SK-N-SH treated with all-trans-retinoic acid at 6 μM for 48 hours (cell line): Measurements from ENCODE around the gene TSSK2.

ENCODE experiments used
- ATAC-seq: fragments of 200-7000 bp; cut with Tn5 transposase; 3 replicates; pipeline ENCODE4 v1.9.1; 2020; ENCODE audit warnings: mild to moderate bottlenecking, moderate library complexity
- ARNTL ChIP-seq: fragments of 450-650 bp; formaldehyde crosslinking; IDR thresholded peaks from 2 replicates; pipeline ENCODE4 v1.5.0; 2020; ENCODE audit warnings: low read depth, mild to moderate bottlenecking, moderate library complexity, borderline replicate concordance
- BACH2 ChIP-seq: fragments of 250-450 bp; sonication (Bioruptor Pico); IDR thresholded peaks from 2 replicates; pipeline ENCODE4 v1.9.0; 2021; ENCODE audit warnings: mild to moderate bottlenecking, borderline replicate concordance
- CREB5 ChIP-seq: fragments of 250-450 bp; sonication (Bioruptor Pico); IDR thresholded peaks from 2 replicates; pipeline ENCODE4 v1.5.1; 2020; ENCODE audit warnings: low read depth, mild to moderate bottlenecking, moderate library complexity
- CSDC2 ChIP-seq: fragments of 250-450 bp; sonication (Bioruptor Pico); IDR thresholded peaks from 2 replicates; pipeline ENCODE4 v1.5.0; 2020; ENCODE audit warnings: mild to moderate bottlenecking, moderate library complexity
- CSRNP3 ChIP-seq: fragments of 250-450 bp; sonication (Bioruptor Pico); IDR thresholded peaks from 2 replicates; pipeline ENCODE4 v1.5.1; 2021; ENCODE audit warnings: mild to moderate bottlenecking, moderate library complexity
- ESRRG ChIP-seq: fragments of 250-450 bp; sonication (Bioruptor Pico); IDR thresholded peaks from 2 replicates; pipeline ENCODE4 v1.6.1; 2021; ENCODE audit warnings: mild to moderate bottlenecking
- GLIS3 ChIP-seq: fragments of 250-450 bp; sonication (Bioruptor Pico); IDR thresholded peaks from 2 replicates; pipeline ENCODE4 v1.5.0; 2020; ENCODE audit warnings: mild to moderate bottlenecking, moderate library complexity
- ISL1 ChIP-seq: fragments of 250-450 bp; sonication (Bioruptor Pico); IDR thresholded peaks from 2 replicates; pipeline ENCODE4 v2.1.2; 2022; ENCODE audit warnings: mild to moderate bottlenecking, moderate library complexity
- OSR1 ChIP-seq: fragments of 250-450 bp; sonication (Bioruptor Pico); IDR thresholded peaks from 2 replicates; pipeline ENCODE4 v1.8.0; 2022; ENCODE audit warnings: moderate library complexity, mild to moderate bottlenecking, inconsistent platforms
- PATZ1 ChIP-seq: fragments of 250-450 bp; sonication (Bioruptor Pico); IDR thresholded peaks from 2 replicates; pipeline ENCODE4 v1.8.0; 2020; ENCODE audit warnings: mild to moderate bottlenecking, moderate library complexity, borderline replicate concordance
- POU6F1 ChIP-seq: fragments of 250-450 bp; sonication (Bioruptor Pico); IDR thresholded peaks from 2 replicates; pipeline ENCODE4 v1.8.0; 2021; ENCODE audit warnings: low read depth, mild to moderate bottlenecking, moderate library complexity, borderline replicate concordance
- PPARA ChIP-seq: fragments of 250-450 bp; sonication (Bioruptor Pico); IDR thresholded peaks from 2 replicates; pipeline ENCODE4 v1.5.0; 2020; ENCODE audit warnings: mild to moderate bottlenecking, borderline replicate concordance
- RARB ChIP-seq: fragments of 250-450 bp; sonication (Bioruptor Pico); IDR thresholded peaks from 2 replicates; pipeline ENCODE4 v1.8.0; 2021; ENCODE audit warnings: mild to moderate bottlenecking, moderate library complexity
- SNAI2 ChIP-seq: fragments of 250-450 bp; sonication (Bioruptor Pico); IDR thresholded peaks from 2 replicates; pipeline ENCODE4 v1.5.0; 2020; ENCODE audit warnings: mild to moderate bottlenecking, moderate library complexity
- TCF4 ChIP-seq: fragments of 250-450 bp; sonication (Bioruptor Pico); IDR thresholded peaks from 2 replicates; pipeline ENCODE4 v1.8.0; 2021; ENCODE audit warnings: mild to moderate bottlenecking, moderate library complexity, borderline replicate concordance
- TOX ChIP-seq: fragments of 250-450 bp; sonication (Bioruptor Pico); IDR thresholded peaks from 2 replicates; pipeline ENCODE4 v1.8.0; 2021; ENCODE audit warnings: mild to moderate bottlenecking, moderate library complexity, borderline replicate concordance
- TSHZ2 ChIP-seq: fragments of 250-450 bp; sonication (Bioruptor Pico); IDR thresholded peaks from 2 replicates; pipeline ENCODE4 v1.5.0; 2020; ENCODE audit warnings: mild to moderate bottlenecking, moderate library complexity
- ZFP3 ChIP-seq: fragments of 250-450 bp; sonication (Bioruptor Pico); IDR thresholded peaks from 2 replicates; pipeline ENCODE4 v1.5.0; 2020; ENCODE audit warnings: mild to moderate bottlenecking, moderate library complexity
- ZFP30 ChIP-seq: fragments of 450-650 bp; formaldehyde crosslinking; IDR thresholded peaks from 2 replicates; pipeline ENCODE4 v1.5.0; 2022; ENCODE audit warnings: mild to moderate bottlenecking, moderate library complexity
- ZNF565 ChIP-seq: fragments of 450-650 bp; formaldehyde crosslinking; conservative IDR thresholded peaks from 2 replicates; pipeline ENCODE4 v1.5.0; 2020; ENCODE audit warnings: low read depth, mild to moderate bottlenecking, moderate library complexity
- ZNF8 ChIP-seq: fragments of 450-650 bp; formaldehyde crosslinking; IDR thresholded peaks from 2 replicates; pipeline ENCODE4 v1.5.0; 2020; ENCODE audit warnings: mild to moderate bottlenecking, moderate library complexity

TSSK2 gene

DNA sequence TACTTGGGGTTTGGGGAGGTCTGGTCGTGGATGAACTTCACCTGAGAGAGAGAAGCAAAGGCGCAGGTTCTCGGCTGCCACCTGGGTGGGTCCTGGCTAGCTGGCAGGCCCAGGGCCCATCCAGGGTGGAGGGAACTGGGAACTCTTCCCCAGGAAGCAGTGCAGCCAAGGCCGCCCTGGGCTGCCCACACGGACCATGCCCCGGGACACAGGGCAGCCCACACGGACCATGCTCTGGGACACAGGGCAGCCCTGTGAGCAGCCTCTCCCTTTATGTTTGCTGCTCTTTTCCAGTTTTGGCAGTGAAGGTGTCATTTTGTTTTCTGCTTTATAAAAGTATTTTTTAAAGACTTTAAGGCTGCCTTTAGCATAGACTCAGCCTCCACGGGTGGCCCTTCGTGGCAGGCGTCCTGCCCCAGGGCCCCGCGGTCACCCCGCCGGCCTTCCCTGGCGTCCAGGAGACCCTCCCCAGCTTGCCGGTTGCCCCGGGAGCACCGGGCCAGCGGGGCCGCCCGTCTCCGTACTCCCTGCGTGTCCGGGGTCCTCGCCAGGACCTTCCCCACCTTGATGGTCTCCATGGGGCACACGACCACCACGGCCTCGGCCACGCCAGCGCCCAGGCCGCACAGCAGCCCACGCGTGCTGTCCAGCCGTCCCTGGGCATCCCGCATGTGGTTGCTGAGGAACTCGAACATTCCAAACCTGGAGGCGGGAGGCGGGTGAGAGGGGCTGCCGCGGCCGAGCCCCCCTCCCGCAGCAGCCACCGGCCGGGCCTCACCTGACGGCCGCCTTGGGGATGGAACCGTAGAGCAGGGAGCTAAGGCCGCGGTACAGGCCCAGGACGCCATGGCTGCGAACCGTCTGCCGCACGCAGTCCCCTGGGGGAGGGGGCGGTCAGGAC, 46.3 kb downstream of the TSSK2 start:
- no peak for ATAC-seq
- TF ChIP-seq ZNF8: no peak
- no peak for TF ChIP-seq PATZ1 (CRISPR knock-in tag)
- TF ChIP-seq ZFP3 (CRISPR knock-in tag): no peak
- TF ChIP-seq TSHZ2 (CRISPR knock-in tag): no peak
- TF ChIP-seq OSR1 (CRISPR knock-in tag): no peak
- no peak for TF ChIP-seq TOX
- no peak for TF ChIP-seq ZFP30 (CRISPR knock-in tag)
- no peak for TF ChIP-seq CSDC2
- TF ChIP-seq PPARA (CRISPR knock-in tag): no peak
- no peak for TF ChIP-seq CREB5 (CRISPR knock-in tag)
- no peak for TF ChIP-seq ISL1 (CRISPR knock-in tag)
- TF ChIP-seq CSRNP3 (CRISPR knock-in tag): no peak
- no peak for TF ChIP-seq ESRRG (CRISPR knock-in tag)
- TF ChIP-seq GLIS3: no peak
- no peak for TF ChIP-seq POU6F1 (CRISPR knock-in tag)
- TF ChIP-seq ARNTL (CRISPR knock-in tag): no peak
- TF ChIP-seq TCF4 (CRISPR knock-in tag): no peak

DNA sequence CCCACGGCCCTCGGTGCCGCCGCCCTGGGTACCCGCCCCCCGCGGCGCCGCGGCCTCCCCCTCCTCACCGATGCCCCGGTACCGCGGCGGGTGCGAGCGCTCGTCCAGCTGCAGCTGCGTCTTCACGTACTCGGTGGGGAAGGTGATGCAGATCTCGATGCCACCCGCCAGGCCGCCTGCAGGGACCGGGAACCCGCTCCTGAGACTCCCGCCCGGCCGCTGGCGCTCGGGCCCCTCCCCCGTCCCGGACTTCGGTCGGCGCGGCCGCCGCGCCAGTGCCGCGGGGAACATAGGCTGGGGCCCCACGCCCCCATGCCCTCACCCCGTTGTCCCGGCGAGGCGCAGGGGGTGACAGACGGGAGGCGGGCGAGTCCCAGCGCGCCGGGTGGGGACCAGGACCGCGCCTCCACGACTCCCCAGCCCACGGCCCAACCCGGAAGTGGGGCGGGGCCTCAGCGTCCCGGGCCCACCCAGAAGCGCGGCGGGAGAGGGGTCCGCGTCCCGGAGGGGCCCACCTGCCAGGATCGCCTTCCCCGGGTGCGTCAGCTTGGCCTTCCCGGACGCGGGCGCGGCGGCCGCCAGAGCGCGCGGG, 47.1 kb downstream of the TSSK2 start:
- no peak for TF ChIP-seq GLIS3
- TF ChIP-seq SNAI2: no peak
- TF ChIP-seq CSRNP3 (CRISPR knock-in tag): no peak
- no peak for TF ChIP-seq TSHZ2 (CRISPR knock-in tag)
- no peak for TF ChIP-seq TCF4 (CRISPR knock-in tag)
- TF ChIP-seq PPARA (CRISPR knock-in tag): no peak
- no peak for TF ChIP-seq ZFP3 (CRISPR knock-in tag)
- TF ChIP-seq PATZ1 (CRISPR knock-in tag): no peak
- TF ChIP-seq BACH2 (CRISPR knock-in tag): no peak
- no peak for TF ChIP-seq ZNF565
- TF ChIP-seq RARB: no peak
- no peak for TF ChIP-seq ESRRG (CRISPR knock-in tag)
- no peak for TF ChIP-seq ZFP30 (CRISPR knock-in tag)
- TF ChIP-seq TOX: no peak
- no peak for TF ChIP-seq ARNTL (CRISPR knock-in tag)
- ATAC-seq: peak; percentile 5
